GM19438 (cell line): ENCODE data around the gene SACM1L.
"Not testable (repeated sequence)": the region's sequence is repeated elsewhere in the genome, so short reads cannot be mapped to it uniquely, and the experiment has no call there.

Experiments used
- ATAC-seq: cut with Tn5 transposase; IDR thresholded peaks from one replicate; pipeline ENCODE4 v1.9.1; 2021; ENCODE audit warnings: low read depth; ENCODE audit not compliant: unreplicated experiment

SACM1L gene

DNA sequence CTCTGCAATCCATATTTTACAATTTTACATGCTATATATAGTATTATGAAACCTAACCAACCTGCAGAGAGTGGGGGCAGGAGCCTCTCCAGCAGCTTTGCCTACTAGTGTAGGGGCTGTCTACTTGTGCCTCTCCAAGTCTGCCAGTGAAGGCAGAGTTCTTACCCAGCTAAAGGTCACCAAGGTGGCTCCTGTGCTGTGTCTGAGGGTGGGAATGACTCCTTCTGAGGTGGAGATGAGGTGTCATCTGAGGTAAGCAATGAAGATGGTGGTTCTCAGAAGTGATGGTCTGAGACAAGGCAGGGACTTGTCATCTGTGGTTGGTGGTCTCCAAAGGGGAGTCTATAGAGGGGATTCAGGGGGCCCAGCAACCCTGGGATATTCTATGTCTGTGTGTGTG is 47.5 kb downstream of the SACM1L start:
- no peak for ATAC-seq

DNA sequence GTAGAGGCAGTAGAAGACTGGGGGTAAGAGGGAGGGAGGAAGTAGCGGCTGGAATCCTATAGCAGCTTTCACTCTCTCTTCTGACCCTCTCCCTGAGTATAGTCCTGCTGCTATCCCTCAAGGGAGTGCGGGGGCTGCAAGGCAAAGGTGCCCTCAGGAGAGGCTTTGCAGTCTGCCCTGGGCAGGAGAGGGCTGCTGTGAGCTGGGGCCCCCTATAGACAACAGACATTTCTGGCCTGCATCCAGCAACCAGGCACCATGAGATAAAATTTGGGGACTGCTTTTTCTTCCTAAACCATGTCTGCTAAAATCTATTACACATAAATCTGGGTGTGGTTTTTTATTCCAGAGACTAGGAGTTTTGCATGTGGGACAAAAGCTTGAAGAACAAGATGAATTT is 48.0 kb downstream of the SACM1L start:
- no peak for ATAC-seq

DNA sequence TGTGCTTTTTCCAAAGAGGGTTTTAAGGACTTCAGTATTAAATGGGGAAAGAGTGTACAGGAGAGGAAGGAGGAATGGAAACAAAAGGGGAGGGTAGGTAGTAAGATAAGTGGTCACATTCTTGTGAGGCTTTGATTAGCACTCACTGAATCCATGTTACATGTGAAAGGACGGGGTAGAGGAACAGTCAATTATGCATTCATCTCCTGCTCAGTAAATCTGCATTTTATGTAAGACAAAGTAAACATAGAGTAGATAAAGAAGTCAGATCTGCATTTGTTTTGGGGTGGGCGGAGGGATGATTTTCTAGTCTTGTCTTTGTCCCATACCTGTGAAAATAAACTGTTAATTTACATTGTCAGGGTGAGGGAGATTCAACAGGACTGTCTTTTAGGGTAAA is 50.8 kb downstream of the SACM1L start:
- no peak for ATAC-seq

DNA sequence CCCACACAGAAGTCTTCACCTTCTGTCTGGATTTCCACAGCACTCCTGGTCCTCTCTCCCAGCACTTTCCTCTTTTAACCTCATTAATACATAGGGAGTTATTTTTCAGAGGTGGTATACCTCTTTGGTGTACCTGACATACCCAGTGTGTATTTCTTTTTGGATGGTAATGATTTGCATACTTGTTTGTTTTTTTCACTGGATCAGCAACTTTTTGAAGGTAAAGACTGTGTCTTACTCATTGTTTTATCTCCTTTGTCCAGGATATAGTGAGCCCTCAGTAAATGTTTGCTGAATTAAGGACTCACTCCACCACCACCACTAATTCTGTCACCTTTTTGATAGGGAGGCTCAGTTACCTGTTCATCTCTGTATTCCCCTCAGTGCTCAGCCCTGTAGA is 52.1 kb downstream of the SACM1L start:
- ATAC-seq, result no peak

DNA sequence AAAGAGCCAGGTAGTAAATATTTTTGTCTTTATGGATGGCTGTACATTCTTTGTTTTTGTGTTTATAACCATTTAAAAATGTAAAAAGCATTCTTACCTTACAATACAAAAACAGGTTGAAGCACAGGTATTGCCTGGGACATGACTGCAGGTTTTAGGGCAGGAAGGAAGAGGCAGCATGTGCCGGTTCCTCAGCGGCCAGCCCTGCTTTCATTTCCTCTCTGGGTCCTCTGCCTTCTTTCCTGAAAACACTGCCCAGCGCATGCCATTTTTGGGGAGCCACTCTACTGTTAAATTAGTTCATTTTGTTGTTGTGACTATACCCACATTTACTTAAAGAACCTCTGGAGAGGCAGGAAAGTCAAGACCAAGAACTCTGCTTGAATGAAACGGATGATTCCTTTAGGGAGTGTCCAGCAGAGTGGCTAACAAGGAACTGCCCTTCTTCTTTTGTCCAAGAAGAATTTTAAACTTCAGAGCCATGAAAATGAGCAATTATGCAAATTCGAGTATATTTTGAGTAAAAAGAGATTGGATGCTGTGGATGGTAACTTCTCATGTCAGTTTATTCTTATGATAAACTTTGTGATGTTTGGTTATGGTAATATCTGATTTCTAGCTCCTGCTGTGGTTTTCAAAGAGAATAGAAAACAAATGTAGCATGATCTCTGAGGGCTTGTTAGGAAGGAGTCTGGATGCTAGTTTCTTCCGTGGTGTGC is 52.7 kb downstream of the SACM1L start:
- ATAC-seq, result no peak

DNA sequence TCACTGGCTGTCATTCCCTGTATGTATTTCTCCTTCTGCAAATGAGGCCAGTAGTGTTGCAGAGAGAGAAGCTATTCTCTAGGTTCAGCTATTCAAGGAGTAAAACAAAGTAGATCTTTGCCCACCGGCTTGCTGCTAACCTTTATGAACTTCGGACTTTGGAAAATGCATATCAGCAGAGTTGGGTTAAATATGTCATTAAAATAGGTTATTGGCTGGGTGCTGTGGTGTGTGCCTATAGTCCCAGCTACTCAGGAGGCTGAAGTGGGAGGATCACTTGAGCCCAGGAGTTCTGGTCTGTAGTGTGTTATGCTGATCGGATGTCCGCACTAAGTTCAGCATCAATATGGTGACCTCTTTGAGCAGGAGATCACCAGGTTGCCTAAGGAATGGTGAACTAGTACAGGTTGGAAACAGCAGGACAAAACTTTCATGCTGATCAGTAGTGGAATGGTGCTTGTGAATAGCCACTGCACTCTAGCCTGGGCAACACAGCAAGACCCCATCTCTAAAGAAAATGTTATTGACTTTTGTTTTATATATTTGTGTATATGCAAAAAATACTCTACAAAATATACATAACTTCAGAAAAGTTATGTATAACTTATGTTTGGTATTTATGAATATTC is 53.4 kb downstream of the SACM1L start:
- no peak for ATAC-seq

DNA sequence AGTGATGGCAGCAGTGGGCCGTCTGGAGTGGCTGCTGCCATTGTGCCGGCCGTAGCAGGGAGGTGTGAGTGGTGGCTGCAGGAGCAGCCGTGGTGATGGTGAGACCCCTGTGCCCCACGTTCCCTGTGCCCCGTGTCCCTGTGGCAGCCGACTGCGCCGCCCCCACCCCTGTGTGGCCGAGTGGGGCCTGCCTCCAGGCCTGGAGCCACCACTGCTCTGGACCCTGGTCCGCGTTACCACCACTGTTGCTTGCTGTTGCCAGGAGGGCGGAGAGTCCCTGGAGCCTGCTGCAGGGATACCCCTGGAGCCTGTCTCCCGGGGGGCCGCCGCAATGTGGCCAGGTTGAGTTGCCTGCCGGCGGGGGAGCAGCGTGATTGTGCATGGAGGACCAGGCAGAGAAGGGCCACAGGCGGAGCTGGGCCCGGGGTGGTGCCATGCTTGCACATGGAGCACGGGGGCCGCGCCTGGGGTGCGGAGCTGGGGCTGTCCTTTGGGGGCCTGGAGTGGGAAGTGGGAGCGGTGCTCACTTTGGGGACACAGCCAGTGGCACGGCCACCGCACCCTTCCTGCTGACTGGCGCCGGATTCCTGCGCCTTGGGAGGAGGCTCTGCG is 57.1 kb downstream of the SACM1L start:
- no peak for ATAC-seq

- no peak for ATAC-seq
Measured at GRCh38 chr3:45746777-45747622, 57.8 kb downstream of the SACM1L start.

GRCh38 chr3:45748068-45748467 is 58.9 kb downstream of the SACM1L start:
- ATAC-seq, result no peak

DNA sequence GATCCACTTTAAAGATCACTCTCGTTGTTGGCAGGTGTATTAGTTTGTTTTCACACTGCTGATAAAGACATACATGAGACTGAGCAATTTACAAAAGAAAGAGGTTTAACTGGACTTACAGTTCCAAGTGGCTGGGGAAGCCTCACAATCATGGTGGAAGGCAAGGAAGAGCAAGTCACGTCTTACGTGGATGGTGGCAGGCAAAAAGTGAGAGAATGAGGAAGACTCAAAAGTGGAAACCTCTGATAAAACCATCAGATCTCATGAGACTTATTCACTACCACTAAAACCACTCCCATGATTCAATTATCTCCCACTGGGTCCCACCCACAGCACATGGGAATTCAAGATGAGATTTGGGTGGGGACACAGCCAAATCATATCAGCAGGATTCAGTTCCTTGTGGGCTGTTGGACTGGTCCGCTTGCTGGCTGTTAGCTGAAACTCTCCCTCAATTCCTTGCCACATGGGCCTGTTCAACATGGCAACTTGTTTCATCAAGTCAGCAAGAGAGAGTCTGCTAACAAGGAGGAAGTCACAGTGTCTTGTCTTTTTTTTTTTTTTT is 59.9 kb downstream of the SACM1L start:
- ATAC-seq, result not testable (repeated sequence)

DNA sequence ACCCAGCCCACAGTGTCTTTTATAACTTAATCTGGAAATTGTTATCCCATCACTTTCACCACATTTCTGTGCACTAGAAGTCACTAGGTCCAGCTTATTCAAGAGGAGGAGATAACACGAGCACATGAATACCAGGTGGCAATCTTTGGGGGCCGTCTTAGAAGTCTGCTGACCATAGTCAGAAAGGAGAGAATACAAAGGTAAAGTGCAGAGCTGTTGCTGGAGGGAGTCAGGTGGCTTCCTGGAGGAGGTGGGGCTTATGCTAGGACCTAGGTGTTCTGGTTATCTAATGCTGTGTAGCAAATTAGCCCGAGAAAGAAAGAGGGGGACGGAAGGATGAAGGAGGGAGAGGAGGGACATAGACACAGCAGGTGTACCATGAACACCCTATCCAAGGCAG is 60.7 kb downstream of the SACM1L start:
- no peak for ATAC-seq

GRCh38 chr3:45751537-45752242 is 62.5 kb downstream of the SACM1L start:
- no peak for ATAC-seq

DNA sequence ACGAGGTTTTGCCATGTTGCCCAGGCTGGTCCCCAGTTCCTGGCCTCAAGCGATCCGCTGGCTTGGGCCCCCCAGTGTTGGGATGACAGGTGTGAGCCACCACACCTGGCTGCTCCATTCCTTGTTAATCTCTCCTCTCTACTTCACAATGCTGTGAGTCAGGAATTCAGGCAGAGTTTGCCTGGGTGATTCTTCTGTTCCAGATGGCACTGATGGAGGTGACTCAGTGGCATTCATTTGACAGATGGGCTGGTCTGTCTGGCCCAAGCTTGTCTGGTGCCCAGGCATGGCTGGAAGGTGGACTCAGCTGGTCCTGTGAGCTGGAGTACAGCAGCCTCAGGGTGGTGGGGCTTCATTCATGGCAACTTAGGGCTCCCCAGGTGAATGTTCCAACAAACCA is 63.9 kb downstream of the SACM1L start:
- ATAC-seq, result no peak

GRCh38 chr3:45754461-45754860 is 65.3 kb downstream of the SACM1L start:
- ATAC-seq, result no peak

DNA sequence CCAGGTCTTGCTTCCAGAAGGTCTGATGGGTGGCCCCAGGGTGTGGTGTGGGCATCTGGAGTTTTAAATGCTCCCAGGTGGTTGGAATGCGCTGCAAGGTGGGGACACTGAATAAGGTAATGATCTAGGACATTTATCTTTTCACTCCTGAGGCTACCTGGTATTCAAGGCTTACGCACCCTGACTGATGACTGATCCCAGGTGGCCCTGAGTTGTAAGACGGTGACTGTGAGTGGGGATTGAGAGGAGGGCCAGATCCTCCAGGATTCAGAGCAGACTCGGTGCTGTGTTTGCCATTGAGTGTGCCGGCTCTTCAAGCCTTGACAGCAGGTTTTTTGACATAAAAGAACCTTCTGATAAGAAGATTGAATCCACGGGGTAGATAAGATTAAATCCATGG is 66.9 kb downstream of the SACM1L start:
- no peak for ATAC-seq

- ATAC-seq, result not testable (repeated sequence)
Measured at GRCh38 chr3:45757141-45757540, 67.9 kb downstream of the SACM1L start.

GRCh38 chr3:45758871-45759270 is 69.7 kb downstream of the SACM1L start:
- no peak for ATAC-seq

DNA sequence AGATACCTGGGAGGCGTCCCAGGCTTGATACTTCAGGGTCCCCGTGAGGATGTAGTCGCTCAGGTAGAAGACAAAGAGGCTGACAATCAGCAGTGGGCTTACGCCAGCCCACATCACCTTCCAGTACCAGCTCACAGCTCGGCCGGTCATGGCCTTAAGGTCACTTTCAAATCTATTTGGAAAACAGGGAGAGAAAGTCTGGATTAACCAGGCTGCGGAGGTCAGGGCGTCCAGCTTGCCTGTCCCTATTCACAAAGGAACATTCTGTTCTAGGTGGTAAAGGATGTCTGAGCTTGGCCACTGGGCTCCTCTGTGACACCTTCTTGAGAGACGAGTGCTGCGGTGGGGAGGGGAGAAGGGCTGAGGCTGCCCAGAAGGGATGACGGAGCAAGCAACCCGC is 70.7 kb downstream of the SACM1L start:
- no peak for ATAC-seq

DNA sequence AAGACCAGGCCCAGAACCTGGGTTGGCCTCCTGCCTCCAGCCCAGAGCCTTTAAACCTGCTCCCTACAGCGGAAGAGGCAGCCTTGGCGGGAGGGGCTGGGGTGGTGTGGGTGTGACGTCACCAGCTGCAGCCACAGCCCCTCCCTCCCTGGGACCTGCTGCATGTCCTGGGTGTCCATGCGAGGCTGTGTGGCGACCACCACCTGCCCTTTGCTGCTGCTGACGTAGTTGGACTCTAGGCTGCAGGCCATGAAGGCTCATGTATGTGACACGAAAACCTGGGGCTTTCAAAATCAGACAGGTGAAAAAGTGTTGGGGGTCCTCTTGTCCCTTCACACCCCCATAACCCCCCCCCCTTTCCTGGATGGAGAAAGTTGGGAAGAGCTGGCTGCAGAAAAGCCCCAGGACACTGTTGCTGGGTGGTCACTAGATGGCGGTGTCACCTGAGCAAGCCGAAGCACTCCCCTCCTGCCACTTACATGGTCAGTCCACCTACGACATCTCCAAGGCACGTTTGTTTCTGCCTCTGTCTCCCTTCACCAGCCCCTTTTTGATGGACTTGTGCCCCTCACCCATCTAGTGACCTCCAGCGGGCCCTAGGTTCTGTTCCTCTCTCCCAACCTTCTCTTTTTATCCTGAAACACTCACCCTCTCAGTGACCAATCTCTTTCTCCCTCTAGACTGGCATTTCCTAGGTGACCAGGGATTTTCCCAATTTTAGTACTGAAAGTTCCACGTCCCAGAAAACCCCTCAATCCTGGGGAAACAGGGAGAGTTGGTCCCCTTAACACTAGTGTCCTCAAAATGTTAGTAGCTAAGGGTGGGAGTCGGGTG is 71.9 kb downstream of the SACM1L start:
- ATAC-seq, result no peak
